GM19193 (cell line): Measurements from ENCODE around the gene GLRA2.

Experiments used
- POLR2A ChIP-seq: IDR thresholded peaks from 4 replicates; pipeline ENCODE4 v1.6.1; 2011; ENCODE audit not compliant: insufficient read depth, insufficient read length; ENCODE audit errors: extremely low read depth

GLRA2 gene

DNA sequence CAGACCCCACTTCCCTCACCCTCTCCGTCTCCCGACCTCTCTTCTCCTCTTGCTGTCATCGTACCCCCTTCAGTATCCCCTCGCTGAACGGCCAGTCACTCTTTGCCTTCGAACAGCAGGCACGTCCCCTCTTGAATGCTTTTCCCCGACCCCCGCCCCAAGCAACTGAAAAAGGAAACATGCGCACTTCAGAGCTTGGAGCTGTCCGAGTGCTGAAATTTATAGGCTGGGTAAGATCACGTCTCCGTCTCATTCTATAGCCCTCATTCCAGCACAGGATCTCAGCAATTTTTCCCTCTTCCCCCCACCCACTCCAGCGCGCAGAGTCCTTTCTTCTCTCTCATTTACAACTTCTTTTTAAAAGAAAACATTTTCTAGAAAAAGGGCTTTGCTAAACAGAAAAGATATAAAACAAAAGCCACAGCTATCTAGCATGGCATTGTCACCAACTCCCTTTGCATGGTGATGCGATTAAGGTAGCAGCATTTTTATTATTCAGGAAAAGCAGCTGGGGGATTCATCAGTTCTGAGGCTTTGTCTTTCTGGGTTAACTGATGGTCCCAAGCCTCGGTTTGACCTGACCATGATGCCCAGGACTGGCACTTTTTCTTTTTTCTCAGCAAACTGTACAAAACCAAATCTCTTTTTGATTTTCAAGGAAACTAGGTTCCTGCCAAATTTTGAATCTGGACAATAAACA lies at the start of gene GLRA2:
GLRA2 (plus strand) TSS at position 247 of the 700 bp plus-strand sequence. CDS start 522 bp downstream, outside the sequence.
- no peak for TF ChIP-seq POLR2A

GRCh38 chrX:14489437-14489836 lies 39.9 kb upstream of the GLRA2 start:
- TF ChIP-seq POLR2A: no peak

DNA sequence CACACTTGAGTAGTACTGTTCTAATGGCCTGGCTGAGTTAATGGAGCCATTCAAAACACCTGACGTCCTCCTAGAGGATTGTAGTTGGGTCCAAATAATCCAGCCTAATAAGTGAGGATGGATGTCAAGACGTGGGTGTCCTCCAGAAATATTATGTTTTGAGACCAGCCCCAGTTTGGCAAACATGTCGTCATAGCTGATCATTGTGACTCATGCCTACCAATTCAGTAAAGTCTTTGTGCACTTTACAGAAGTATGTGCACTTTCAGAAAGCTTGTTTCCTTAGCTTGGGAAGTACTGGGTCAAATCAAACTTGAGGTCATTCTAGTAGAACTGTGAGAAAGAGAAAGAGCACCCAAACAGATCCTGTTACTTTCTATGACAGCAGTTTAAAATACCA lies 37.6 kb upstream of the GLRA2 start:
- no peak for TF ChIP-seq POLR2A

DNA sequence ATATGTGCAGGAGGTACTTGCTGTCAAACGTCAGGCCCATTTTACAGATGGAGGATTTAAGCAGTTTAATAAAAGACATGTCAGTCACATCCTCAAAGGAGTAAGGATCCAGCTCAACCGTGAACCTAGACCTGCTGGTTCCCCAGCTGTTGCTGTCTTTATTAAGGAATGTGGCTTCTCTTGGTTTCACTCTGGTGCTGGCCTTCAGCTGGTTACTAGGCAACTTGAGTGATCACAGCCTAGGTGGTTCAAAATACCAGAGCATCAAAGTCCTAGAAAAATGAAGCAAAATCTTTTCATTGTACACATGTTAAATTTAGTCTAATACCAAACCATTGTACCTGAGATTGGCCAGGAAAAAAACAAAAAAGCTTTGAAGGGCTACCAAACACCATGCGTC lies 32.7 kb upstream of the GLRA2 start:
- TF ChIP-seq POLR2A: no peak

GRCh38 chrX:14497184-14497666 lies 32.1 kb upstream of the GLRA2 start:
- TF ChIP-seq POLR2A: no peak

GRCh38 chrX:14501327-14501726 lies 28.0 kb upstream of the GLRA2 start:
- no peak for TF ChIP-seq POLR2A

DNA sequence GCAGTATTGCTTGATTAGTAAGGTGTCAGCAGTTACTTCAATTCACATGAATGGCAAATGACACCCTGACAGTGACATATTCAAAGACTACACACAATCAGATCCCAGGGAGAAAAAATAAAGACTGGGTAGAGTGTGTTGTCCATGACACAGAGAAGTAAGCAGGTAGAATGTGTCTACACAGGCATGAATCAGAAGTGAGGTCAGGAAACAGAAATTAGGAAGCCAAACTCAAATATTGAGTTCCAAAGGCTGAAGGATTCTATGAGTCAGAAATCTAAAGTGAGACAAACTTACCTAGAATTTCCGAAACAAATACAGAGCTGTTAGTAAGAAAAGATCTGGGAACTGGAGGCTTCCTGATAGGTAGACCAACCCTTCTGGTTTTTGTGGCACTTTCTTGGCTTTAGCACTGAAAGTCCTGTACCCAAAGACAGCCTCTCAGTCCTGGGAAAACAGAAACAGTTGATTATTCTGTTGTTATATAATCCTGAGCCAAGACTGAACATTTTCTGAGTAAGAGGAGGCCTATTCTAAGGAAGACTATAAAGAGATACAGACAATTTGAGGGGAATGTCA lies 24.3 kb upstream of the GLRA2 start:
- TF ChIP-seq POLR2A: no peak

DNA sequence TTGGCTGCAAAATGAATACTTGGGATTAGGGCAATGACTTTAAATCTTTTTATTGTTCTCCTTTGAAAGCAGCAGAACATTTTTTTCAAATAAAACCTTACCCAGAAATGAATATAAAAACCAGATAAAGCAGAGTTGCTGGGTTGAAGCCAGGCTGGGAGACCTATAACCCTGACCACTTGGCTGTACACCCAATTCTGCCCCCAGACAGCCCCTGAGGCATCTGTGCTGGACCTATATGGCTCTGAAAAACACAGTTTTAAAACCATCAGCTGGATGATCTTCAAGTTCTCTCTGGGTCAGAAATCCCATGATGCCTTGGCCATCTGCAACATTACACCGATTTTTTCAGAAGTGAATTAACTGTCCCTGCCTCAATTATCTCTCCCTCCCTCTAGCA lies 23.7 kb upstream of the GLRA2 start:
- no peak for TF ChIP-seq POLR2A

- no peak for TF ChIP-seq POLR2A
Observed at GRCh38 chrX:14506866-14507265, 22.5 kb upstream of the GLRA2 start.

GRCh38 chrX:14508025-14508690 lies 21.2 kb upstream of the GLRA2 start:
- TF ChIP-seq POLR2A: no peak

DNA sequence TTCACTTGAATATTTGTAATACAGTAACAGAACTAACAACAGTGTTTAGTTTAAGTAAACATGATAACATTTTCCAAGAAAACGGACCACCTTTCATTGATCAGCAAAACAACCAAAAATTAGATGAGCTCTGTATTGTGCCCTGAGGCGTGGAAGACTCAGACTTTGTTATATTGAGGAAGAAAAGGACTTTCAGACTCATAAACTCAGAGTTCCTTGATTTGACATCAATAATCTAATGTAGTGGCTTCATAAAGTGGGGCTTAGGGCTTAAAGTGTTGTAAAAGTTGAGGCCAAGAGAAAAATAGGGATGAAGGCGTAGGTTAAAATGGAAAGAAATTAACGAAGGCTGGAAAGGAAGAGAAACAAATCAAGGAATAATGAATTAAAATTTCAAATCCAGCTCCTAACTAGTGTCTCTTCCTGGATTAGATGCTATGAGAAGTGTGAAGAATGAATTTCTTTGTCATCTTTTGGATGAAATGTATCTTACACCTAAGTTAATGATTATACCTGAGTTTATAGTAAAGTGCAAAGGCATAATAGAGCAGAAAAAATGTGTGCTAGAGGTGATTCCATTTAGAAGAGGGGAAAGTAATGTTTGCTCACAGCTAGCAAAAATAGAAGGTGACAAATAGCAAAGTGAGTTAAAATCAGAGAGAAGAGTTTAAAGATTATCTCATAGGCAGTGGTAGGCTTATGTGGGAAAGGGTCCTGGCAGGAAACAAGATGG lies 19.8 kb upstream of the GLRA2 start:
- no peak for TF ChIP-seq POLR2A

- TF ChIP-seq POLR2A: no peak
Observed at GRCh38 chrX:14528629-14529289, 577 bp upstream of the GLRA2 start.

GRCh38 chrX:14533867-14534266 lies 4.5 kb downstream of the GLRA2 start:
- TF ChIP-seq POLR2A: no peak

DNA sequence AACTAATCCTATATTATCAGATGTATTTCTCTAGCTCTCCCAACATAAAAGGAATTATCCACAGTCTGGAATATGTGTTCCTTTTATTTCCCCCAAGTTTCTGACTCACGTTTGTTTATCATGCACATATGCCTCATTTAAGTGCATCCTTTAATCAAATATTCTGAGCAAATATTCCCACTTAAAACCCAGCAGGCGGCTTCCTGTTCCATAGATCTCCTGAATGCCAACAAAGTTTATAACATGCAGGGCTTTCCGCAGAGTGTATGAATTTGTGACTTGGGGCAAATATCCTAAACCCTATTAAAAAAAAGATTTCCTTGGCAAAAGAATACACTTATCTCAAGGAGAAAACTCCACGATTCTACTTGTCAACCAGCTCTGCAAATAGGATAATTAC lies 16.9 kb downstream of the GLRA2 start:
- TF ChIP-seq POLR2A: no peak

GRCh38 chrX:14554131-14554715 lies 24.9 kb downstream of the GLRA2 start:
- TF ChIP-seq POLR2A: no peak

- no peak for TF ChIP-seq POLR2A
Observed at GRCh38 chrX:14564058-14564457, 34.7 kb downstream of the GLRA2 start.
